NT2/D1 (cell line): ENCODE measurements around the gene RPL6.
"Not testable (repeated sequence)": the region's sequence is repeated elsewhere in the genome, so short reads cannot be mapped to it uniquely, and the experiment has no call there.

ENCODE experiments used
- YY1 ChIP-seq: IDR thresholded peaks from 2 replicates; pipeline ENCODE4 v1.6.1; 2011; ENCODE audit not compliant: insufficient read length, insufficient read depth
- ZNF274 ChIP-seq: IDR thresholded peaks from 2 replicates; pipeline ENCODE4 v1.6.1; 2011; ENCODE audit warnings: mild to moderate bottlenecking, low read depth, low read length

DNA sequence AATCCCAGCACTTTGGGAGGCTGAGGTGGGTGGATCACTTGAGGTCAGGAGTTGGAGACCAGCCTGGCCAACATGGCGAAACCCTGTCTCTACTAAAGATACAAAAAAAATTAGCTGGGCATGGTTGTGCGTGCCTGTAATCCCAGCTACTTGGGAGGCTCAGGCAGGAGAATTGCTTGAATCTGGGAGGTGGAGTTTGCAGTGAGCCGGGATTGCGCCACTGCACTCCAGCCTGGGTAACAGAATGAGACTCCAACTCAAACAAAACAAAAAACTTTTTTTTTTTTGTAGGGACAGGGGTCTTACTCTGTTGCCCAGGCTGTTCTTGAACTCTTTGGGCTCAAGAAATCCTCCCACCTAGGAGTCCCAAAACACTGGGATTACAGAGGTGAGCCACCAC is 6.1 kb upstream of the RPL6 start:
- TF ChIP-seq ZNF274, YY1: not testable (repeated sequence)
